PC-3 (cell line): ENCODE data around the gene SLC9B1. TPM values are rescaled to one million over a fixed set of nuclear protein-coding genes. Genes with fewer than 3 reads are reported as not detected.

ENCODE experiments used
- ATAC-seq: fragments of 200-7000 bp; cut with Tn5 transposase; 2 replicates; pipeline ENCODE4 v1.9.1; 2020; ENCODE audit warnings: mild to moderate bottlenecking, moderate library complexity
- BruUV-seq: library from RNA; stranded (reverse); fragments of 400-500 nt; replicated peaks from 2 replicates; lab custom pipeline; 2021; lab: Mats Ljungman, UMichigan
- CTCF ChIA-PET: fragments of 300-600 bp; sonication (Branson Sonifier 250); formaldehyde crosslinking; loops from one replicate; lab custom pipeline; 2022; ENCODE audit warnings: antibody characterized with exemption; lab: Charles Lee
- POLR2A ChIA-PET: fragments of 300-600 bp; sonication (Branson Sonifier 250); formaldehyde crosslinking; loops from one replicate; lab custom pipeline; 2022; ENCODE audit warnings: antibody characterized with exemption; ENCODE audit not compliant: unreplicated experiment; lab: Charles Lee
- DNase-seq: peaks from one replicate; pipeline ENCODE4 v3.0.0-alpha.2; 2015
- H2AFZ ChIP-seq: fragments of 300-600 bp; sonication (generic); 2 replicates; pipeline ENCODE4 v1.6.0; 2016; ENCODE audit warnings: antibody characterized with exemption, low read length
- H3F3A ChIP-seq: fragments of 300-600 bp; sonication (generic); one replicate; pipeline ENCODE4 v1.6.0; 2017; ENCODE audit warnings: antibody characterized with exemption, low read length, control low read depth, mild to moderate bottlenecking; ENCODE audit not compliant: unreplicated experiment
- H3K27ac ChIP-seq: fragments of 300-600 bp; sonication (generic); 2 replicates; pipeline ENCODE4 v1.5.1; 2016; ENCODE audit warnings: mild to moderate bottlenecking, low read length
- H3K27me3 ChIP-seq: fragments of 300-600 bp; sonication (generic); 2 replicates; pipeline ENCODE4 v1.6.1; 2016; ENCODE audit warnings: low read length, mixed read lengths
- H3K36me3 ChIP-seq: fragments of 300-600 bp; sonication (generic); 2 replicates; pipeline ENCODE4 v1.6.1; 2016; ENCODE audit warnings: low read depth, mixed run types, low read length, mixed read lengths
- H3K4me1 ChIP-seq: fragments of 300-600 bp; sonication (generic); 2 replicates; pipeline ENCODE4 v1.5.1; 2016; ENCODE audit warnings: low read length; ENCODE audit not compliant: insufficient read depth
- H3K4me2 ChIP-seq: fragments of 300-600 bp; sonication (generic); 2 replicates; pipeline ENCODE4 v1.6.0; 2016; ENCODE audit warnings: low read length
- H3K4me3 ChIP-seq: fragments of 300-600 bp; sonication (generic); 2 replicates; pipeline ENCODE4 v1.5.1; 2016; ENCODE audit warnings: mild to moderate bottlenecking, low read length, mixed read lengths
- H3K79me2 ChIP-seq: fragments of 300-600 bp; sonication (generic); 2 replicates; pipeline ENCODE4 v1.6.1; 2017; ENCODE audit warnings: low read length, mixed read lengths
- H3K9ac ChIP-seq: fragments of 300-600 bp; sonication (generic); 2 replicates; pipeline ENCODE4 v1.6.0; 2016; ENCODE audit warnings: mild to moderate bottlenecking, low read length
- H3K9me2 ChIP-seq: fragments of 300-600 bp; sonication (generic); replicated peaks from 2 replicates; pipeline ENCODE4 v1.6.1; 2016; ENCODE audit warnings: mixed run types, low read length, mixed read lengths
- H3K9me3 ChIP-seq: fragments of 300-600 bp; sonication (generic); 2 replicates; pipeline ENCODE4 v1.6.1; 2016; ENCODE audit warnings: low read length, mixed read lengths
- H4K20me1 ChIP-seq: fragments of 300-600 bp; sonication (generic); 2 replicates; pipeline ENCODE4 v1.6.1; 2016; ENCODE audit warnings: low read length, mixed read lengths
- EZH2 ChIP-seq: fragments of 300-600 bp; sonication (generic); IDR thresholded peaks from one replicate; pipeline ENCODE4 v1.6.1; 2017; ENCODE audit warnings: antibody characterized with exemption, mild to moderate bottlenecking, low read length; ENCODE audit not compliant: unreplicated experiment
- EZH2phosphoT487 ChIP-seq: fragments of 300-600 bp; sonication (generic); IDR thresholded peaks from 2 replicates; pipeline ENCODE4 v1.6.1; 2018; ENCODE audit warnings: mild to moderate bottlenecking, antibody characterized with exemption, low read length, borderline replicate concordance
- intact Hi-C: fragments of 100-400 bp; cut with micrococcal nuclease; formaldehyde crosslinking; loops from 2 replicates; pipeline ENCODE4 v1.9.0; 2023
- total RNA-seq: library from RNA; depleted of rRNA; stranded (reverse); fragments of >200 nt; gene quantifications from 2 replicates; pipeline ENCODE4 v1.2.3, GENCODE V29; 2014
- TF ChIP-seq, protein P1 (sequence below): fragments of 300-600 bp; sonication (generic); conservative IDR thresholded peaks from 2 replicates; pipeline ENCODE4 v1.5.1; 2017; ENCODE audit warnings: antibody characterized with exemption, low read depth, mild to moderate bottlenecking, low read length

SLC9B1 gene
- total RNA-seq, 1 experiment from 2014 or later: not detected

DNA sequence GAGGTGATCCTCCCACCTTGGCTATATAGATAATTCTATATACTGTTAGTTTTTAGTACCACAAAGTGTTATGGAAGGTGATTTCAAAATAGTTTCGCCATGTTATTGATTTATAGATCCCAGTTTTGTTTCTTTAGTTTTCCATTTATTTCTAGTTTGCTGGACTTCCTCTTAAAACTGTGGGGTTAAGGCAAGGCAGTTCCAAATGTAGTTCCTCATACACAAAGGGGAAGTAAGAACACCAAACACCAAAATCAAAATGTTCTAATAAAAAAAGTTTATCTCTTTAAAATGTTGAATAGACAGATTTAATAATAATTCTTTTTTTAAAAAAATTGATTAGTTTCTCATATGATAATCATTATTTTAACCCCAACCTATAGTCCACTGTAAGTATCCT is 157.5 kb downstream of the SLC9B1 start:
- Histone ChIP-seq H3K27me3 (no peaks in the 10 kb centered on the region), H3F3A (no peaks in the 10 kb centered on the region), H3K4me2 (no peak overlapping the region), H3K4me1 (no peaks in the 10 kb centered on the region), H3K9me2 (no peaks in the 10 kb centered on the region), H4K20me1 (no peaks in the 10 kb centered on the region), H3K4me3 (no peak overlapping the region), H3K9ac (no peak overlapping the region), H3K9me3 (no peaks in the 10 kb centered on the region), H3K79me2 (peaks cover 5% of the 10 kb centered on the region), H2AFZ (no peak overlapping the region), H3K36me3 (peaks cover 8% of the 10 kb centered on the region; the same call in 1 of the 2 replicates), H3K27ac (no peak overlapping the region)
- intact Hi-C loops: no loop called here
- BruUV-seq: no TSS peak
- POLR2A ChIA-PET: no interaction called here
- TF ChIP-seq, protein P1, sequence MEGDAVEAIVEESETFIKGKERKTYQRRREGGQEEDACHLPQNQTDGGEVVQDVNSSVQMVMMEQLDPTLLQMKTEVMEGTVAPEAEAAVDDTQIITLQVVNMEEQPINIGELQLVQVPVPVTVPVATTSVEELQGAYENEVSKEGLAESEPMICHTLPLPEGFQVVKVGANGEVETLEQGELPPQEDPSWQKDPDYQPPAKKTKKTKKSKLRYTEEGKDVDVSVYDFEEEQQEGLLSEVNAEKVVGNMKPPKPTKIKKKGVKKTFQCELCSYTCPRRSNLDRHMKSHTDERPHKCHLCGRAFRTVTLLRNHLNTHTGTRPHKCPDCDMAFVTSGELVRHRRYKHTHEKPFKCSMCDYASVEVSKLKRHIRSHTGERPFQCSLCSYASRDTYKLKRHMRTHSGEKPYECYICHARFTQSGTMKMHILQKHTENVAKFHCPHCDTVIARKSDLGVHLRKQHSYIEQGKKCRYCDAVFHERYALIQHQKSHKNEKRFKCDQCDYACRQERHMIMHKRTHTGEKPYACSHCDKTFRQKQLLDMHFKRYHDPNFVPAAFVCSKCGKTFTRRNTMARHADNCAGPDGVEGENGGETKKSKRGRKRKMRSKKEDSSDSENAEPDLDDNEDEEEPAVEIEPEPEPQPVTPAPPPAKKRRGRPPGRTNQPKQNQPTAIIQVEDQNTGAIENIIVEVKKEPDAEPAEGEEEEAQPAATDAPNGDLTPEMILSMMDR: no peak
- TF ChIP-seq EZH2phosphoT487 (no peak), EZH2 (no peak)
- CTCF ChIA-PET: no interaction called here
- ATAC-seq: no peak
- DNase-seq: no peak

DNA sequence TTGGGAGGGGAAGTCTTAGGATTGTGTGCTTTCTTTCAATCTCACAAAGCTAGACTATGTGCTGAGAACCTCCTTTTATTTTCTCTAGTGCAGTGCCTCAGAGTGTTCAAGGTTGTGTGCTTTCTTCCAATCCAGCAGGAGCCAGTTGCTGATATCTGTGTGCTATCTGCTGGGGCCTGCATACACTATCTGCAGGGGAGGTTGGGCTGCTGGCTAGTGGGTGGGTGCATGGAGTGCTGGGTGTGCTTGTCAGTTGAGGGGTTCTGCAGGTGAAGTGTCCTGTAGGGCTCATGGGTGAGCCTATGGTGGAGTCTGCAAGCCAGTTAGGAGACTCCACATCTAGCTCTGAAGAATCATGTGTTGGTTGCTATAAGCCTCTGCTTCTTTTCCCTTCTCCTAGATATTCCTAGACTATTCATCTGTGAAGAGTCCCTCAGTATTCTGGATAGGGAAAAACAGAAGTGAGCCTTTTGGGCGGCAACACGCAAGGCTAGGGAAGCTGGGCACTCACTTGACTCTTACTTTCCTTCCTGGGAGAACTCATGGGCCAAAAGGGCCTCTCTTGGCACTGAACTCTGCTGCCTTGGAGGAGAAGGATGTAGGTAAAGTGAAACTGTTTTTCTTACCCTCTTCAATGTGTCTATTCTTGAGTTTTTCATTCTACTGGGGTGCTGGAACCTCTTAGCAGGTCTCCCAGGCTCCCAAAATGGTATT is 158.7 kb downstream of the SLC9B1 start:
- H3K4me1 ChIP-seq: no peaks in the 10 kb centered on the region
- H3K9me2 ChIP-seq: no peaks in the 10 kb centered on the region
- H3K27ac ChIP-seq: no peak overlapping the region
- intact Hi-C loops: no loop called here
- peaks cover 8% of the 10 kb centered on the region; the same call in 1 of the 2 replicates for H3K36me3 ChIP-seq
- TF ChIP-seq EZH2phosphoT487 (no peak), EZH2 (no peak)
- TF ChIP-seq, protein P1: no peak
- no peaks in the 10 kb centered on the region for H3K27me3 ChIP-seq
- H2AFZ ChIP-seq: no peak overlapping the region
- CTCF ChIA-PET: interaction anchor here (0.6 kb wide), 1 partner anchor 172 kb away, joined by 3 read pairs; no protein-coding TSS in a partner anchor
- ATAC-seq: no peak
- no peaks in the 10 kb centered on the region for H3K79me2 ChIP-seq
- BruUV-seq: no TSS peak
- no peaks in the 10 kb centered on the region for H3F3A ChIP-seq
- no peaks in the 10 kb centered on the region for H3K9me3 ChIP-seq
- H4K20me1 ChIP-seq: no peaks in the 10 kb centered on the region
- H3K4me3 ChIP-seq: no peak overlapping the region
- no peak for DNase-seq
- no peak overlapping the region for H3K4me2 ChIP-seq
- POLR2A ChIA-PET: no interaction called here
- H3K9ac ChIP-seq: no peak overlapping the region

DNA sequence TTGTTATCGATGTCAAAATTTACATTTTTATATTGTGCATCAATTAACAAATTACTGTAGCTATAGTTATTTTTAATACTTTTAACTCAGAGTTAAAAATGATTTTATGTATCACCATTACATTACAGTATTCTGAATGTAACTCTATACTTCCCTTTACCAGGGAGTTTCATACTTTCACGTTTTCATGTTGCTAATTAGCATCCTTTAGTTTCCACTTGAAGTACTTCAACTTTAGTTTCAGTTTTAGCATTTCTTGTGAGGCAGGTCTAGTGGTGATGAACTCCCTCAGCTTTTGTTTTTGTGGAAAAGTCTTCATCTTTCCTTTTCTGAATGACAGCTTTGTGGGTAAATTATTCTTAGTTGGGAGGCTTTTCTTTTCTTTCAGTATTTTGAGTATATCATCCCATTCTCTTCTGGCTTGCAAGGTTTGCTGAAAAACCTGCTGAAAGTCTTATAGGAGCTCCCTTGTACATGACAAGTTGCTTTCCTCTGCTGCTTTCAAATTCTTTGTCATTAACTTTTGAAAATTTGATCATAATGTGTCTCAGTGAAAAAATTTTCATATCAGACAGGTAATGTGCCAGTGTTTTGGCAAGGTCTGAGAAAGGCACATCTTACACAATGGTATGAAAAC is 160.6 kb downstream of the SLC9B1 start:
- Histone ChIP-seq H3K4me3 (no peak overlapping the region), H3K9me3 (no peaks in the 10 kb centered on the region), H3K9me2 (no peaks in the 10 kb centered on the region), H3K79me2 (no peaks in the 10 kb centered on the region), H3K27ac (no peak overlapping the region), H2AFZ (no peak overlapping the region), H3K4me2 (no peak overlapping the region), H3K27me3 (no peaks in the 10 kb centered on the region), H3K36me3 (peaks cover 8% of the 10 kb centered on the region; the same call in 1 of the 2 replicates), H3F3A (no peaks in the 10 kb centered on the region), H4K20me1 (no peaks in the 10 kb centered on the region), H3K9ac (no peak overlapping the region), H3K4me1 (no peaks in the 10 kb centered on the region)
- ChIA-PET CTCF (no interaction called here), POLR2A (no interaction called here)
- DNase-seq: no peak
- no TSS peak for BruUV-seq
- TF ChIP-seq EZH2phosphoT487 (no peak), EZH2 (no peak)
- TF ChIP-seq, protein P1: no peak
- intact Hi-C loops: no loop called here
- ATAC-seq: no peak
